Subcutaneous adipose tissue (tissue), 4 donors: ENCODE measurements around the gene CEP76. TPM values are rescaled to one million over a fixed set of nuclear protein-coding genes. Genes with fewer than 3 reads are reported as not detected.

ENCODE experiments used
- total RNA-seq, 4 donors: library from RNA; depleted of rRNA; stranded (reverse); fragments of >200 nt; gene quantifications; one replicate each; pipeline ENCODE4 v1.1.0, GENCODE V29; 2016
- TF ChIP-seq, protein P1 (sequence below): fragments of 450-650 bp; IDR thresholded peaks from one replicate; pipeline ENCODE4 v1.5.1; 2016; ENCODE audit warnings: low read depth, mild to moderate bottlenecking, control low read depth, antibody characterized with exemption, moderate library complexity

The CEP76 gene
- total RNA-seq, 4 donors from 2014 or later: 5.1 to 13.0 (median 6.5) TPM

DNA sequence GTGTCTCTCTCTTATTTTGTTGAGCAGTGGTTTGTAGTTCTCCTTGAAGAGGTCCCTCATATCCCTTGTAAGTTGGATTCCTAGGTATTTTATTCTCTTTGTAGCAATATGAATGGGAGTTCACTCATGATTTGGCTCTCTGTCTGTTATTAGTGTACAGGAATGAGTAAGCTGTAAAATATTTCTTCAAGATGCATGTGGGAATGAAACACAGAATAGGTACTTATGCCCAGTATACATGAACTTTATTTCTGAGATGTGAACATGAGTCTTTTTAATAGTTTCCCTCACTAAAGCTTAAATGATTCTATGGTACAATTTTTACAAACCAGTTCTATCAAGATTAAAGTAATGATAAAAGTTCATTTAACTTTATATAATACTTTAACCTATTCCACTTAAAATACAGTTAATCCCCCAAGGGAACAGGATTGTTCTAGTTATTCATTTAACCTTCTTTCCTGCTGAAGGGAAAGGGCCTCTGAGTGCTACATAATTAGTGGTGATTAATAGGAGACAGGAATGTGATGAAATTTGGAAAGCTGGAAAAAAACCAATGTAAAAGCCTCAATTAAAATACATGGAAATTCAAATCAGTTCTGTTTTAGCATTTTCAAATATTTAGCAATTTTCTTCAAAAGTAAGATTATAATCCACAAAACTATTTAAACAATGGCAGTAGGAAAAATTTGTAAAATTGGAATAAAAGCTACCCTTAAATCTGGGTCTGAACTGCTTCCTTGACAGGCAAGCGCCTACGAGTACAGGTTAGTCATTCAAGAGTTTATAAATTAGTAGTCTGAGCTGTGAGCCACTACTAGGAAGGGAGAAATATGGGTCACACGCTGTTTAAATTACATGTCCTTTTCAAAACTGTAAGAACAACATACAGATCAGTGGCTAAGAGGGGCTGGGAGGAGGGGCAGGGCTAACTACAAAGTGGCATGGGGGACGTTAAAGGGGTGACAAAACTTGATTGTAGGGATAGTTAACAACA lies 73.5 kb downstream of the CEP76 start:
- TF ChIP-seq, protein P1, sequence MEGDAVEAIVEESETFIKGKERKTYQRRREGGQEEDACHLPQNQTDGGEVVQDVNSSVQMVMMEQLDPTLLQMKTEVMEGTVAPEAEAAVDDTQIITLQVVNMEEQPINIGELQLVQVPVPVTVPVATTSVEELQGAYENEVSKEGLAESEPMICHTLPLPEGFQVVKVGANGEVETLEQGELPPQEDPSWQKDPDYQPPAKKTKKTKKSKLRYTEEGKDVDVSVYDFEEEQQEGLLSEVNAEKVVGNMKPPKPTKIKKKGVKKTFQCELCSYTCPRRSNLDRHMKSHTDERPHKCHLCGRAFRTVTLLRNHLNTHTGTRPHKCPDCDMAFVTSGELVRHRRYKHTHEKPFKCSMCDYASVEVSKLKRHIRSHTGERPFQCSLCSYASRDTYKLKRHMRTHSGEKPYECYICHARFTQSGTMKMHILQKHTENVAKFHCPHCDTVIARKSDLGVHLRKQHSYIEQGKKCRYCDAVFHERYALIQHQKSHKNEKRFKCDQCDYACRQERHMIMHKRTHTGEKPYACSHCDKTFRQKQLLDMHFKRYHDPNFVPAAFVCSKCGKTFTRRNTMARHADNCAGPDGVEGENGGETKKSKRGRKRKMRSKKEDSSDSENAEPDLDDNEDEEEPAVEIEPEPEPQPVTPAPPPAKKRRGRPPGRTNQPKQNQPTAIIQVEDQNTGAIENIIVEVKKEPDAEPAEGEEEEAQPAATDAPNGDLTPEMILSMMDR: no peak

DNA sequence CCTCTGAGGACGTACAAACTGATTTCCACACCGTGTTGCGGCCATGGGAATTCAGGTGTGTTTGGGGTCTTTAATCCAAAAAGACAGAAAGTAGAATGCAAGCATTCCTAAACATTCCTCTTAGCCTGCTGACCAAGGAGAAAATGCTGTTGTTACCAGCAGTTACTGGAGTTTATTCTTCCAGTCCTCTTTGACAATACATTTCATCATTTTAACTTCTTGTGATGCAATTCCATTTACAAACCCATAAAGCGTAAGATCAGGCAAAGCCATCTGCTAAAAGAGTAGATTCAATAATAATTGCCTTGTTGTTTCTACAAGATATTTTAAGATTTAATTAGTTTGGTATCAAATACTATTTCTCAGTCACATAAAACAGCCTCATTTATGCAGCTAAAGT lies 77.3 kb downstream of the CEP76 start:
- TF ChIP-seq, protein P1: no peak

Other genes with a start within 250 kb of the CEP76 start
- 10 to 100 TPM; 25.3 to 32.8 (median 27.9) TPM for gene SPIRE1, start 44.6 kb downstream of the CEP76 start, total RNA-seq
- 100 to 1,000 TPM in 2 of 4 donors, 10 to 100 TPM in 2; 87.6 to 148 (median 100) TPM for gene PSMG2, start 319 bp upstream of the CEP76 start, total RNA-seq
- 10 to 100 TPM; 33.7 to 60.5 (median 38.0) TPM for gene PTPN2, start 181.5 kb upstream of the CEP76 start, total RNA-seq
- gene SEH1L, start 245.3 kb upstream of the CEP76 start, total RNA-seq: 10 to 100 TPM; 20.3 to 42.7 (median 27.8) TPM